GM18858 (cell line): ENCODE measurements around the gene HES2.
"Not testable (repeated sequence)": the region's sequence is repeated elsewhere in the genome, so short reads cannot be mapped to it uniquely, and the experiment has no call there.

Source experiments
- ATAC-seq: cut with Tn5 transposase; IDR thresholded peaks from one replicate; pipeline ENCODE4 v1.9.1; 2021; ENCODE audit not compliant: unreplicated experiment

HES2 gene, protein sequence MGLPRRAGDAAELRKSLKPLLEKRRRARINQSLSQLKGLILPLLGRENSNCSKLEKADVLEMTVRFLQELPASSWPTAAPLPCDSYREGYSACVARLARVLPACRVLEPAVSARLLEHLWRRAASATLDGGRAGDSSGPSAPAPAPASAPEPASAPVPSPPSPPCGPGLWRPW

DNA sequence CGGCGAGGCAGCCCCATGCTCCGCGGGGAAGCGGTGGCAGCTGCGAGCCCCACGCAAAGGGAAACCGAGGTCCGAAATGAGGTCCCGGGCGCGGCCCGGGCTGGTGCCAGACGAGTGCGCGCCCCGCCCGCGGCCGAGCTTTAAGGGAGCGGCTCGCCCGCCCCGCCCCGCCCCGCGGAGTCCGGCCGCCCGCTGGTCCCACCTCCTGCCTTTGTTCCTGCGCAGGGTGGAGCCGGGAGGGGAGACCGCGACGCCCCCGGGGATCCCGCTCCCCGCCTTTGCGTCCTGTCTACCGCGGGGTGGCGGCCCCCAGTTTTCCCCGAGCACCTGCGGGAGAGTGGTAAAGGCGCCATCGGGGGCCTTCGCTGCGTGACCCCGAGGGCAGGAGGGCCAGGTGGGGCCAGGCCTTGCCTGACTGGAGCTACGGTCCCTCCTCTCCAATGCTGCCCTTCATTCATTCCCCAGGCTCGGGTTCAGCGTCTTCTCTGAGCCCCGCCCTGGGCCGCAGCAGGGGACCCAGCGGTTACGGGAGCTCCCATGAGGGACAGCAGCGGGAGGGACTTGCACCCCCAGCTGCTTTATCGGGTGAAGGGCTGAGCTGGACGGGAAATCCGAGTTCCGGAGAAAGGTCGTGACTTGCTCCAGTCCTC lies at the start of gene HES2:
Gene HES2 (minus strand): TSS at position 116 of the 650 bp plus-strand sequence. CDS start 99 bp downstream, at position 17.
- ATAC-seq, result no peak

GRCh38 chr1:6468729-6469461 lies 49.2 kb upstream of the HES2 start:
- no peak for ATAC-seq

GRCh38 chr1:6467744-6468688 lies 48.3 kb upstream of the HES2 start:
- ATAC-seq, result no peak

- no peak for ATAC-seq
Observed at GRCh38 chr1:6467224-6467623, 47.5 kb upstream of the HES2 start.

GRCh38 chr1:6466751-6467150 lies 47.0 kb upstream of the HES2 start:
- no peak for ATAC-seq

- no peak for ATAC-seq
Observed at GRCh38 chr1:6466023-6466422, 46.3 kb upstream of the HES2 start, which contains the start of gene TNFRSF25. TNFRSF25 (minus strand) TSS chr1:6466173; CDS start chr1:6466107, 66 bp downstream.

GRCh38 chr1:6465461-6466005 lies 45.8 kb upstream of the HES2 start:
- ATAC-seq, result no peak

- ATAC-seq, result no peak
Observed at GRCh38 chr1:6464915-6465314, 45.2 kb upstream of the HES2 start.

DNA sequence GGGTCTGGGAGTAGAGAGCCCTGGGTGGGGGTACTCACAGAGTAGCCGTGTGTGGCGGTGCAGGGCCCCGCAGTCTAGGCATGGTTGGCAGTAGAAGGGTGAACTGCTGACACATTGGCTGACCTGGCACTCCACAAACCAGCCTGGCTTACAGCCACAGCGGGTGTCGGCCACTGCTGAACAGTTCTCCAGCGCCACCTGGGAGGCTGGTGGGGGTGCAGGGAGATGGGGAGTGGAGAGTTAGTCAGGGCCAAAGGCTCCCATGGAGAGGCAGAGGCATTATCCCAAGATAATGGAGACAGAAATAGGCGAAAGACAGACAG lies 44.8 kb upstream of the HES2 start:
- ATAC-seq, result no peak

DNA sequence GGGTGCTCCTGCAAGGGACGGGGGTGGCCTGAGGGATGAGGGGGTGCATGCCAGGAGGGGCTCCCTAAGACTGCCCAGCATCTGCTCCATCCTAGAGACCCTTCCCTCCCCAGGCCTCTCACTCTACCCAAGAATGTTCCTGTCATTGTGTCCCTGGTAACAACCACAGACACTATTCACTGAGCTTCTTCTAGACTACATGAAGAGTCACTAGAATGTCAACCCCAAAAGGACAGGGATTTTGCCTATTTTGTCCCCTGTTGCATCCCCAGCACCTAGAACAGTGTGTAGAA lies 43.3 kb upstream of the HES2 start:
- ATAC-seq, result no peak

DNA sequence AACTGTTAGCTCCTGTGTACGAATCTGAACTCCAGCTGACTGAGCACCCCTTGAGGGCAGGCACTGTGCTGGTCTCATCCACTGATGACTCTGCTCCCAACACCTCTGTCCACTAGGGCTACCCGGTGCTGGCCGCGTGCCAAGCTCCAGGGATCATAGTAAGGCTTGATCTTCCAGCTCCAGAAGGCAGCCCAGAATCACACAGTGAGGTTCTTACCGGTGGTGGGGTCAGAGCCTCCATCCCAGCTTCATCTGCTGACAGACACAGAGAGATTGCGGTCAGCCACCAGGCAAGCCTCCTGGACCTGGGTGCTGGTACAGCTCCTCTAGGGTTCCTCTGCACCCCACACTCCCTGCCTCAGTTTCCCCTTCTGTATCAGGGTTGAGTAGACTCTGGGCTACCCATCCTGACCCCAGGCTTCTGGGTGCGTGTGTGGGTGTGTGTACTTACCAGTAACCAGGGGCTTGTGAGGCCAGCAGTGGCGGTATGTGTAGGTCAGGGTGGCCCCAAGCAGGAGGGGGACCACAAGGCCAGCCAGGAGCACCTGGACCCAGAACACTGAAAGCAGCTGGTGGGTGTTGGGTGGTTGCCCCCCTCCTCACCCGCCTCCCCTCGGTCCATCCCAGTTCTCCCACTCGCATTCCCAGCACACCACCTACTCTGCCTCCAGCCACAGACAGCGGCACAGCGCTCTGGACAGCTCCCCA lies 42.8 kb upstream of the HES2 start:
- no peak for ATAC-seq

DNA sequence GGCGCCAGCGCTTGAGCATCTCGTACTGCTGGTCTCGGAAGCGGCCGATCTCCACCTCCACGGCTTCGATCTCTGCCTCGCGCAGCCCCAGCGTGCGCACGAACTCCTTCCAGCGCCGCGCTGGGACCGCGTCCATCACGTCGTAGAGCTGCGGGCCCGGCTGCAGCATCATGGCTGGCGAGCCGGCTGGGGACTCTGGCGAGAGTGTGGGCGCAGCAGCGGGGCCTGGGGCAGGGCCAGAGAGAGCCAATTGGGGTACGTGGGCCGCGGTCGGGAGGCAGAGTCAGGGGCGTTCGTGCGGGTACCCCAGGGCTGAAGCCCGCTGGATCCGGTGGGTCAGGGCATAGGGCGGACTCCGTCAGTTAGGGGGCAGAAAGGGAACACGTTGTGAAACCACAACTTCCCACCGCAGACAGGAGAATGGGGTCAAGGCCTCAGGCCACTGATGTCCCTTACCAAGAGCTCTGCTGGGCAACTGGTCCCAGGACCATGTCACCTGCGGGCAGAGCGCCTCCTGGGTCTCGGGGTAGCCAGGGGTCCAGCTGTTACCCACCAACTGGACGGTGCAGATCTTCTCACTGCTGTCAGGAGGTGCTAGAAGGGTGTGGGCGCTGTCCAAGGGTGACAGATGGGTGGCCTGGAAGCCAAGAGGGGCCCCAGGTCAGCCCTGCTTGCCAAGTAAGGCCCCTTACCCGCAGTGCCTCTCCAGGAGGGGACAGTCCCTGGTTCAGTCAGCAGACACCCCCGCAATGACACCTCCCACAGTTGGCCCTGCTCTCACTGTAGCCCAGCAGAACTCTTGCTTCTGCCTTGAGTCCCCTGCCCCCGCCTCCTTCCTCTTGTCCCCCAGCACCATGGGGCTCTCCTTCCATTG lies 42.1 kb upstream of the HES2 start:
- ATAC-seq, result no peak

- no peak for ATAC-seq
Observed at GRCh38 chr1:6461051-6461530, 41.4 kb upstream of the HES2 start.

- no peak for ATAC-seq
Observed at GRCh38 chr1:6460301-6461050, 40.8 kb upstream of the HES2 start.

- ATAC-seq, result no peak
Observed at GRCh38 chr1:6459850-6460265, 40.1 kb upstream of the HES2 start.

DNA sequence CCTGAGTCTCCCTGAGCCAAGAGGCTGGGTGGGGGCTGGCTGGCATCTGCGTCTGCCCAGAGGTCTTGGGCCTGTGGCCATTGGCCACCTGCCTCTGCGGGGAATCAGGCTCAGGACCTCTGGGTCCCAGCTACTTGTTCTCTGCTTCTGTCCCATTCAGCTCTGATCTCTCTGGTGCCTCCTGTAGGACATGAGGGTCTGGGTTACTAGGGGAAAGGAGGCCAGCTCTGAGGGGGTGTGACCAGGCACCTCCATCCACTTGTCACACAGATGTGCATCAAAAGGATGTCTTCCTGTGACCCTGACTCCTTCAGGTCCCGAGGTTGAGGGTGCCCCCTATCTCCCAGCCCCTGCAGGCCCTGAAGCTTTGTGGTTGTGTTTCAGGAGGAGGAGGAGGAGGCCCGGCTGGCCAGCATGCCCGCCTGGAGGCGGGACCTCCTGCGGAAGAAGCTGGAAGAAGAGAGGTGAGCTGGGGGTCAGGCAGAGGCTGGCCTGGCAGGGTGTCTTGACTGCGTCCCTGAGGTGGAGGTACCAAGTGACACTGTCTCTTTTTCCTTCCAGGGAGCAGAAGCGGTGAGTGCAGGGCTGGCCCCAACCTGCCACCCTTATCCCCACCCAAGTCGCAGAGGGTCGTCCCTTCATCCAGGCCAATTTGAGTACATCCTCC lies 37.2 kb upstream of the HES2 start:
- no peak for ATAC-seq

DNA sequence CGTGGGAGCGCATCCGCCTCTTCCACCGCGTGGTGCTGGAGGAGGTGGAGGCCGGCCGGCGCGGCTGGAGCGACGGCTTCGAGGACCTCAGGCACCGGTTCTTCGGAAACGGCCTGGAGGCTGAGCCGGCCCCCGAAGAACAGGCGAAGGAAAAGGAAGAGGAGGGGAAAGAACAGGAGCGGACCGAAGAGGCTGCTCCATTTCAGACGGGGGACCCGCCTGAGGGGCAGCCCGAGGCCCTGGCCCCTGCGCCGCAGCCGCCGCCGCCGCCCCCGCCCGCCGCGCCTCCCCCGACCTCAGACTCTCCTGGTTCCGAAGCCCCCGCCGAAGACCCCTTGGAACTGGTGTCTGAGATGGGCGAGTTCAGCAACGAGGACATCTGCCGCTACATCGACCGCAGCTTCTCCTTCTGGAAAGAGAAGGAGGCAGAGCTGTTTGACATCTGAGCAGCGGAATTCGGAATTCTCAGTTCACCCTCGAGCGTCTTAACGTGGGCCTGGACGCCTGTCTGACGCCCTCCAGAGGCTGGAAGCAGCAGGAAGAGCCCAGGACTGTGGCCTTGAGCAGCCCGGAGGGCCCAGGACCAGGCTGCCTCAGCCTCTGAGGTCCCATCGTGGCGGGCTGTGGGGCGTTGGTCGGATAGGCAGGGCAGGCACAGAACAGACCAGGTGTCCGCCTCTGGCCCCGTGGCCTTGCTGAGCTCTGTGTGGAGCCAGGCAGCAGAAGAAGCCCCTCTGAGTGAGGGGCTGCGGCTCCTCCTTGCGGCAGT lies 36.2 kb upstream of the HES2 start:
- not testable (repeated sequence) for ATAC-seq
